ENCODE data around the gene TP73.

DNA sequence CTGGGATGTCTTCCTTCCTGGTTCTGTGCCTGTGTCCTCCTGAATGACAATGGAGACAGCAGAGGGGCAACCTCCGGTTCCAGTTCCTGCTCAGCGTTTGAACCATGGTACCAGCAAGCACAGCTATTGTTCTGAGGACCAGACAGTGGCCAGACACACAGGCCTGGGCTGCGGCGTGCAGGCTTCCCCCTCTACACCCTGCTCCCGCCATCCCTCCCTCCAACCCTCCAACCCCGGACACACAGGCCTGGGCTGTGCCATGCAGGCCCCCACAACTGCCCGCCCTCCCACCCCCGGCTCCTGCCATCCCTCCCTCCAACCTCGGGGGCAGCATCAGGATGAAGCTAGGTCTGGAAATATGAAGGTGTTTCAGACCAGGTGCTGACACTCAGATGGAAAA lies 35.5 kb upstream of the TP73 start:
- no peak for TF ChIP-seq FOXK2 (IDR thresholded peaks at IDR 0.05)
- no peak for TF ChIP-seq ZNF384 (IDR thresholded peaks at IDR 0.05)
- TF ChIP-seq SUZ12 (IDR thresholded peaks at IDR 0.05) = no peak
- no peak for TF ChIP-seq TARDBP (IDR thresholded peaks at IDR 0.05)
- TF ChIP-seq SP1 (IDR thresholded peaks at IDR 0.05) = no peak
- no peak for TF ChIP-seq BHLHE40 (IDR thresholded peaks at IDR 0.05; ENCODE audit: borderline replicate concordance)
- TF ChIP-seq ARNT (IDR thresholded peaks at IDR 0.05) = no peak

All from HEK293T (cell line).